Measurements from ENCODE around the gene CD209.

DNA sequence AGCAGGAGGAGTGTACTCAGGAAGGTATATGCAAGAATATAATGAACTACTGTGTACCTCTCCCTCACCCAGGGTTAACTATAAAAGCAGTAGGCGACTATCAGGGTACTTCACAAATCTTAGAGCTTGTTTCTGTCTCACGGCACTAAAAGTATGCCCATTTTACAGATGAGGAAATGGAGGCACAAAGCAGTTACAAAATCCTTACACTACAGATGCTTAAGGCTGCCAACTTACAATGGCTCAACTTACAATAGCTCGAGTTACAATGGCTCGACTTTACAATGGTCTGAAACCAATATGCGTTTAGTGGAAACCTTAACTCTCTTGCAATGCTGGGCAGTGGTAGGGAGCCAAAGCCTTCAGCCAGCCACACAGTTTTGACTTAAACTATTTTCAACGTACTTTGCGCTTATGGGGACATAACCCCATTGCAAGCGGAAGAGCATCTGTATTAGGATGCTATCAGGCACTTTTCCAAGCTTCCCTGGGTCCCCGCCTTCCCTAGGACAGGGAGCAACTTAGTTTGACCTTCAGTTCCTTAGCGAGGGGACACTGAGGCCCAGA lies 49.5 kb downstream of the CD209 start:
- TF ChIP-seq, protein P1, sequence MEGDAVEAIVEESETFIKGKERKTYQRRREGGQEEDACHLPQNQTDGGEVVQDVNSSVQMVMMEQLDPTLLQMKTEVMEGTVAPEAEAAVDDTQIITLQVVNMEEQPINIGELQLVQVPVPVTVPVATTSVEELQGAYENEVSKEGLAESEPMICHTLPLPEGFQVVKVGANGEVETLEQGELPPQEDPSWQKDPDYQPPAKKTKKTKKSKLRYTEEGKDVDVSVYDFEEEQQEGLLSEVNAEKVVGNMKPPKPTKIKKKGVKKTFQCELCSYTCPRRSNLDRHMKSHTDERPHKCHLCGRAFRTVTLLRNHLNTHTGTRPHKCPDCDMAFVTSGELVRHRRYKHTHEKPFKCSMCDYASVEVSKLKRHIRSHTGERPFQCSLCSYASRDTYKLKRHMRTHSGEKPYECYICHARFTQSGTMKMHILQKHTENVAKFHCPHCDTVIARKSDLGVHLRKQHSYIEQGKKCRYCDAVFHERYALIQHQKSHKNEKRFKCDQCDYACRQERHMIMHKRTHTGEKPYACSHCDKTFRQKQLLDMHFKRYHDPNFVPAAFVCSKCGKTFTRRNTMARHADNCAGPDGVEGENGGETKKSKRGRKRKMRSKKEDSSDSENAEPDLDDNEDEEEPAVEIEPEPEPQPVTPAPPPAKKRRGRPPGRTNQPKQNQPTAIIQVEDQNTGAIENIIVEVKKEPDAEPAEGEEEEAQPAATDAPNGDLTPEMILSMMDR (IDR thresholded peaks at IDR 0.05) = no peak
- no peak for TF ChIP-seq POLR2AphosphoS5 (IDR thresholded peaks at IDR 0.05; ENCODE audit: low read depth, low read length)
- TF ChIP-seq, protein P2, sequence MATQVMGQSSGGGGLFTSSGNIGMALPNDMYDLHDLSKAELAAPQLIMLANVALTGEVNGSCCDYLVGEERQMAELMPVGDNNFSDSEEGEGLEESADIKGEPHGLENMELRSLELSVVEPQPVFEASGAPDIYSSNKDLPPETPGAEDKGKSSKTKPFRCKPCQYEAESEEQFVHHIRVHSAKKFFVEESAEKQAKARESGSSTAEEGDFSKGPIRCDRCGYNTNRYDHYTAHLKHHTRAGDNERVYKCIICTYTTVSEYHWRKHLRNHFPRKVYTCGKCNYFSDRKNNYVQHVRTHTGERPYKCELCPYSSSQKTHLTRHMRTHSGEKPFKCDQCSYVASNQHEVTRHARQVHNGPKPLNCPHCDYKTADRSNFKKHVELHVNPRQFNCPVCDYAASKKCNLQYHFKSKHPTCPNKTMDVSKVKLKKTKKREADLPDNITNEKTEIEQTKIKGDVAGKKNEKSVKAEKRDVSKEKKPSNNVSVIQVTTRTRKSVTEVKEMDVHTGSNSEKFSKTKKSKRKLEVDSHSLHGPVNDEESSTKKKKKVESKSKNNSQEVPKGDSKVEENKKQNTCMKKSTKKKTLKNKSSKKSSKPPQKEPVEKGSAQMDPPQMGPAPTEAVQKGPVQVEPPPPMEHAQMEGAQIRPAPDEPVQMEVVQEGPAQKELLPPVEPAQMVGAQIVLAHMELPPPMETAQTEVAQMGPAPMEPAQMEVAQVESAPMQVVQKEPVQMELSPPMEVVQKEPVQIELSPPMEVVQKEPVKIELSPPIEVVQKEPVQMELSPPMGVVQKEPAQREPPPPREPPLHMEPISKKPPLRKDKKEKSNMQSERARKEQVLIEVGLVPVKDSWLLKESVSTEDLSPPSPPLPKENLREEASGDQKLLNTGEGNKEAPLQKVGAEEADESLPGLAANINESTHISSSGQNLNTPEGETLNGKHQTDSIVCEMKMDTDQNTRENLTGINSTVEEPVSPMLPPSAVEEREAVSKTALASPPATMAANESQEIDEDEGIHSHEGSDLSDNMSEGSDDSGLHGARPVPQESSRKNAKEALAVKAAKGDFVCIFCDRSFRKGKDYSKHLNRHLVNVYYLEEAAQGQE (IDR thresholded peaks at IDR 0.05; ENCODE audit: insufficient read depth in 1 of 2, low read depth in 2 of 2, low read length in 1 of 2) = no peak

All from Panc1 (cell line).